ENCODE data around the gene KPNA6.
"Not testable (repeated sequence)": the region's sequence is repeated elsewhere in the genome, so short reads cannot be mapped to it uniquely, and the experiment has no call there.

Gene KPNA6

GRCh38 chr1:32112806-32113375, 5.0 kb downstream of the KPNA6 start:
- no peak overlapping the region for H3K4me3 ChIP-seq (replicated peaks in 1 of 2; ENCODE audit: low read depth in 2 of 2, low read length in 2 of 2)
- no peak for TF ChIP-seq CTCF (IDR thresholded peaks at IDR 0.05; ENCODE audit: low read depth, low read length)
- no peak for DNase-seq (ENCODE audit: low read depth in 2 of 2)

DNA sequence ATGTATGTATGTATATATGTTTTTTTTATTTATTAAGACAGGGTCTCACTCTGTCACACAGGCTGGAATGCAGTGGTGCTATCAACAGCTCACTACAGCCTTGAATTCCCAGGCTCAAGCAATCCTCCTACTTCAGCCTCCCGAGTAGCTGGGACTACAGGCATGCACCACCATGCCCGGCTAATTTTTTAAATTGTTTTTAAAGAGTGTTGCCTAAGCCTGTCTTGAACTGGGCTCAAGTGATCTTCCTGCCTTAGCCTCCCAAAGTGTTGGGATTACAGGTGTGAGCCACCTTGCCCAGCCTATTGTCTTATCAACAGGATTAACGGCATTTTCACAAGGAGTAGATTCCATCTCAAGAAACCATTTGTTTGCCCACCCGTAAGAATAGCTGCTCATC, 5.6 kb downstream of the KPNA6 start:
- not testable (repeated sequence) for H3K4me3 ChIP-seq (replicated peaks in 1 of 2; ENCODE audit: low read depth in 2 of 2, low read length in 2 of 2); DNase-seq (ENCODE audit: low read depth in 2 of 2)

DNA sequence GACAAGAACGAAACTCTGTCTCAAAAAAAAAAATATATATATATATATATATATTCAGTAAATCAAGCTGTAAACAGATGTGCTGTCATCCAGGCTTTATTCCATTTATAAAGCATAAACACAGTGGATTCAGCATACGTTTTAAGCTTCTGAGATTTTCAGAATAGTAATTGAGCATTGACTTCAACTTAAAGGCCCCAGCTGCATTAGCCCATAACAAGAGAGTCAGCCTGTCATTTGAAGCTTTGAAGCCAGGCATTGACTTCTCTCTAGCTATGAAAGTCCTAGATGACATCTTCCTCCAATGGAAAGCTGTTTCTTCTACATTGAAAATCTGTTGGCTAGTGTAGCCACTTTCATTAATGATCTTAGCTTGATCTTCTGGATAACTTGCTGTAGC, 6.6 kb downstream of the KPNA6 start:
- no peak for TF ChIP-seq CTCF (IDR thresholded peaks at IDR 0.05; ENCODE audit: low read depth, low read length)
- H3K4me3 ChIP-seq (replicated peaks in 1 of 2; ENCODE audit: low read depth in 2 of 2, low read length in 2 of 2), result no peak overlapping the region
- no peak for DNase-seq (ENCODE audit: low read depth in 2 of 2)

DNA sequence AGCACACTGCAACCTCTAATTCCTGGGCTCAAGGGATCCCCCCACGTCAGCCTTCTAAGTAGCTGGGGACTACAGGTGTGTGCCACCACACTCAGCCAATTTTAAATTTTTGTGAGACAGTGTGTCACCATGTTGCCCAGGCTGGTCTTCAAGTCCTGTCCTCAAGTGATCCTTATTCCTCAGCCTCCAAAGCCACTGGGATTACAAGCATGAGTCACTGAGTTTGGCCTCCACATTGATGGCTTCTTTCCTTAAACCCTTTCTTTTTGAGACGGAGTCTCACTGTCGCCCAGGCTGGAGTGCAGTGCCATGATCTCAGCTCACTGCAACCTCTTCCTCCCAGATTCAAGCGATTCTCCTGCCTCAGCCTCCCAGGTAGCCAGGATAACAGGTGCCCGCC, 7.6 kb downstream of the KPNA6 start:
- DNase-seq (ENCODE audit: low read depth in 2 of 2), result peak in 1 of 2 donors; percentile 54

DNA sequence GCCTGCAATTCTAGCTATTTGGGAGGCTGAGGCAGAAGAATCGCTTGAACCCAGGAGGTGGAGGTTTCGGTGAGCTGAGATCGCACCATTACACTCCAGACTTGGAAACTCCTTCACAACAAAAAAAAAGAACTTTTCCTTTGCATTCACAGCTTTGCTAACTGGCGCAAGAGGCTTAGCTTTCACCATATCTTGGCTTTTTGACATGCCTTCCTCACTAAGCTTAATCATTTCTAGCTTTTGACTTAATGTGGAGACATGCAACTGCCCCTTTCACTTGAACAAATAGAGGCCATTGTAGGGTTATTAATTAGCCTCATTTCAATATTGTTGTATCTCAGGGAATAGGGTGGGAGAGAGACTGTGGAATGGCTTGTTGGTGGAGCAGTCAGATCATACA, 8.7 kb downstream of the KPNA6 start:
- no peak overlapping the region for H3K4me3 ChIP-seq (replicated peaks in 1 of 2; ENCODE audit: low read depth in 2 of 2, low read length in 2 of 2)
- DNase-seq (ENCODE audit: low read depth in 2 of 2), result peak; percentile 32 to 41
- TF ChIP-seq CTCF (IDR thresholded peaks at IDR 0.05; ENCODE audit: low read depth, low read length), result no peak

More for the DNA sequence above, 7.6 kb downstream of the KPNA6 start:
- no peak for TF ChIP-seq CTCF (IDR thresholded peaks at IDR 0.05; ENCODE audit: low read depth, low read length)
- no peak overlapping the region for H3K4me3 ChIP-seq (replicated peaks in 1 of 2; ENCODE audit: low read depth in 2 of 2, low read length in 2 of 2)

- no peak for DNase-seq (ENCODE audit: low read depth in 2 of 2)
- TF ChIP-seq CTCF (IDR thresholded peaks at IDR 0.05; ENCODE audit: low read depth, low read length), result no peak
- H3K4me3 ChIP-seq (replicated peaks in 1 of 2; ENCODE audit: low read depth in 2 of 2, low read length in 2 of 2), result no peak overlapping the region
Observed at GRCh38 chr1:32122151-32122550, 14.3 kb downstream of the KPNA6 start.

DNA sequence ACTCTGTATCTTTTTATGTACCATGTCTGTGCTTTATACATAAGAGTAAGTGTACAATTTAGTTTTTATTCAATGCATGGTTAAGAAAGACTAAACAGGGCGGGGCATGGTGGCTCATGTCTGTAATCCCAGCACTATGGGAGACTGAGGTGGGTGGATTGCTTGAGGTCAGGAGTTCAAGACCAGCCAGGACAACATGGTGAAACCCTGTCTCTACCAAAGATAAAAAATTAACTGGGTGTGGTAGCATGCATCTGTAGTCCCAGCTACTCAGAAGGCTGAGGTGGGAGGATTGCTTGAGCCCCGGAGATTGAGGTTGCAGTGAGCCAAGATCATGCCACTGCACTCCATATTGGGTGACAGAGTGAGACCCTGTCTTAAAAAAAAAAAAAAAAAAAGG, 15.5 kb downstream of the KPNA6 start:
- not testable (repeated sequence) for DNase-seq (ENCODE audit: low read depth in 2 of 2); H3K4me3 ChIP-seq (replicated peaks in 1 of 2; ENCODE audit: low read depth in 2 of 2, low read length in 2 of 2)

DNA sequence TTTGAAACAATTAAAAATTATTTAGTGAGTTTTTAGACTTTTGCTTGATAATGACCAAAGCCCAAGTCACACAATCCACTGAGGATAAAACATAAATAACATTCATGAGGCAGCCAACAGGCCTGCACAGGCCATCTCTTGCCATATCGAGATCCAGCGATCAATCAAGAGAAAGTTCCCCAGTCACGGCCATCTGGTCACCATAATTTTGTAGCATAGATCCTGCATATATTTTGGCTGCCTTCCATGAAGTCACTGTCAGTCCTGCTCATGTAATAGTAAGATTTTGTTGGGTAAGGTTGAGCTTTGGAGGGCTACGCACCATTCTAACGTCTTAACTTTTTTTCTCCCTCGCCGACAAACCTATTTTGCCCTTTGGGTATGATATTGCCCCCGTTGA, 17.5 kb downstream of the KPNA6 start:
- no peak for TF ChIP-seq CTCF (IDR thresholded peaks at IDR 0.05; ENCODE audit: low read depth, low read length)
- no peak for DNase-seq (ENCODE audit: low read depth in 2 of 2)
- H3K4me3 ChIP-seq (replicated peaks in 1 of 2; ENCODE audit: low read depth in 2 of 2, low read length in 2 of 2), result no peak overlapping the region
